MM.1S (cell line): Measurements from ENCODE around the gene DCXR.

Source experiments
- EZH2 ChIP-seq: fragments of 300-600 bp; sonication (generic); optimal IDR thresholded peaks from 2 replicates; pipeline ENCODE3; 2017; ENCODE audit warnings: low read depth, mild to moderate bottlenecking, antibody characterized with exemption, low read length, mixed read lengths
- EZH2phosphoT487 ChIP-seq: fragments of 300-600 bp; sonication (generic); IDR thresholded peaks from 2 replicates; pipeline ENCODE4 v1.6.1; 2018; ENCODE audit warnings: antibody characterized with exemption, low read length
- TF ChIP-seq, protein P1 (sequence below): fragments of 300-600 bp; sonication (generic); IDR thresholded peaks from 2 replicates; pipeline ENCODE4 v1.5.1; 2016; ENCODE audit warnings: antibody characterized with exemption, low read length, mixed read lengths

DNA sequence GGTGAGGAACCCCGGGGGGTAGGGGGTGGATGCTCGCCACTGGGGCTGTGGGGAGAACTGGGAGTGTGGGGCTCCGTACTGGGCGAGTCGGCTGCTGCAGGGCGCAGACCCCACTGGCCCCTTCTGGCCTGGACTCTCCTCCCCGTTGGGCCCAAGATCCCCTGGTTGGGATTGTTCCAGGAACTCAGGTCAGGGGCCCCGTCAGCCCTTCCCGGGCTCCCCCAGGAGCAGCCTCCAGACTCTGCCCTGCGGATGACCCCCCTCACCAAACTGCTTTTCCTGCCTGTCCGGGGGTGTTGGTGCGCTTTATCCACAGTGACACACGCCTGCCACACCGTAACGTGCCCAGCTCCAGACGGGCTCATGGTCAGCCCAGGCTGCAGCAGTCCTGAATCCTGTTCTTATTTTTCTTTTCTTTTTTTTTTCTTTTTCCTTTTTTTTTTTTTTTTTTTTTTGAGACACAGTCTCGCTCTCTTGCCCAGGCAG, 35.9 kb downstream of the DCXR start:
- TF ChIP-seq, protein P1, sequence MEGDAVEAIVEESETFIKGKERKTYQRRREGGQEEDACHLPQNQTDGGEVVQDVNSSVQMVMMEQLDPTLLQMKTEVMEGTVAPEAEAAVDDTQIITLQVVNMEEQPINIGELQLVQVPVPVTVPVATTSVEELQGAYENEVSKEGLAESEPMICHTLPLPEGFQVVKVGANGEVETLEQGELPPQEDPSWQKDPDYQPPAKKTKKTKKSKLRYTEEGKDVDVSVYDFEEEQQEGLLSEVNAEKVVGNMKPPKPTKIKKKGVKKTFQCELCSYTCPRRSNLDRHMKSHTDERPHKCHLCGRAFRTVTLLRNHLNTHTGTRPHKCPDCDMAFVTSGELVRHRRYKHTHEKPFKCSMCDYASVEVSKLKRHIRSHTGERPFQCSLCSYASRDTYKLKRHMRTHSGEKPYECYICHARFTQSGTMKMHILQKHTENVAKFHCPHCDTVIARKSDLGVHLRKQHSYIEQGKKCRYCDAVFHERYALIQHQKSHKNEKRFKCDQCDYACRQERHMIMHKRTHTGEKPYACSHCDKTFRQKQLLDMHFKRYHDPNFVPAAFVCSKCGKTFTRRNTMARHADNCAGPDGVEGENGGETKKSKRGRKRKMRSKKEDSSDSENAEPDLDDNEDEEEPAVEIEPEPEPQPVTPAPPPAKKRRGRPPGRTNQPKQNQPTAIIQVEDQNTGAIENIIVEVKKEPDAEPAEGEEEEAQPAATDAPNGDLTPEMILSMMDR = no peak
- TF ChIP-seq EZH2 (no peak), EZH2phosphoT487 (no peak)
